ENCODE data around the gene MRGPRX1.
"Not testable (repeated sequence)": the region's sequence is repeated elsewhere in the genome, so short reads cannot be mapped to it uniquely, and the experiment has no call there.

The MRGPRX1 gene
- 0 reads per million in 2 experiments for total RNA-seq

GRCh38 chr11:18939314-18939713, at the start of gene MRGPRX1:
TSS of gene MRGPRX1 (minus strand) at chr11:18939414. CDS start at chr11:18934784, 4,630 bp downstream.
- no peak for DNase-seq (ENCODE audit: low read depth)

GRCh38 chr11:18987454-18988231, 48.4 kb upstream of the MRGPRX1 start:
- no peak for DNase-seq (ENCODE audit: low read depth)

- DNase-seq (ENCODE audit: low read depth): no peak
Measured at GRCh38 chr11:18986744-18987143, 47.5 kb upstream of the MRGPRX1 start.

- DNase-seq (ENCODE audit: low read depth): no peak
Measured at GRCh38 chr11:18981897-18982296, 42.7 kb upstream of the MRGPRX1 start.

GRCh38 chr11:18974192-18974591, 35.0 kb upstream of the MRGPRX1 start:
- no peak for DNase-seq (ENCODE audit: low read depth)

- DNase-seq (ENCODE audit: low read depth): no peak
Measured at GRCh38 chr11:18972336-18972735, 33.1 kb upstream of the MRGPRX1 start.

GRCh38 chr11:18969720-18970119, 30.5 kb upstream of the MRGPRX1 start:
- no peak for DNase-seq (ENCODE audit: low read depth)

GRCh38 chr11:18958221-18958910, 19.2 kb upstream of the MRGPRX1 start:
- DNase-seq (ENCODE audit: low read depth): no peak

- DNase-seq (ENCODE audit: low read depth): no peak
Measured at GRCh38 chr11:18956630-18957029, 17.4 kb upstream of the MRGPRX1 start.

GRCh38 chr11:18936002-18936673, 3.1 kb downstream of the MRGPRX1 start:
- no peak for DNase-seq (ENCODE audit: low read depth)

GRCh38 chr11:18934195-18934814, 4.9 kb downstream of the MRGPRX1 start:
- no peak for DNase-seq (ENCODE audit: low read depth)

GRCh38 chr11:18927550-18928322, 11.5 kb downstream of the MRGPRX1 start:
- DNase-seq (ENCODE audit: low read depth): no peak

GRCh38 chr11:18925426-18925825, 13.8 kb downstream of the MRGPRX1 start:
- DNase-seq (ENCODE audit: low read depth): not testable (repeated sequence)

GRCh38 chr11:18912883-18913282, 26.3 kb downstream of the MRGPRX1 start:
- no peak for DNase-seq (ENCODE audit: low read depth)

GRCh38 chr11:18907391-18907790, 31.8 kb downstream of the MRGPRX1 start:
- no peak for DNase-seq (ENCODE audit: low read depth)

GRCh38 chr11:18900637-18901036, 38.6 kb downstream of the MRGPRX1 start:
- not testable (repeated sequence) for DNase-seq (ENCODE audit: low read depth)

- not testable (repeated sequence) for DNase-seq (ENCODE audit: low read depth)
Measured at GRCh38 chr11:18900151-18900611, 39.0 kb downstream of the MRGPRX1 start.

GRCh38 chr11:18891712-18892111, 47.5 kb downstream of the MRGPRX1 start:
- DNase-seq (ENCODE audit: low read depth): not testable (repeated sequence)

- no peak for DNase-seq (ENCODE audit: low read depth)
Measured at GRCh38 chr11:18890615-18891014, 48.6 kb downstream of the MRGPRX1 start.
